GM10248 (cell line): ENCODE measurements around the gene COQ10B.

Source experiments
- CTCF ChIA-PET: fragments of 300-600 bp; sonication (Branson Sonifier 250); formaldehyde crosslinking; extraction: SDS; loops from one replicate; lab custom pipeline; 2021; ENCODE audit warnings: antibody characterized with exemption; lab: Yijun Ruan, JAX
- POLR2A ChIA-PET: fragments of 350-650 bp; sonication (Branson Sonifier 250); formaldehyde crosslinking; extraction: SDS; loops from one replicate; lab custom pipeline; 2020; ENCODE audit warnings: antibody characterized with exemption; lab: Yijun Ruan, JAX
- DNase-seq: peaks from one replicate; pipeline ENCODE4 v3.0.0; 2012; ENCODE audit errors: extremely low spot score
- TF ChIP-seq, protein P1 (sequence below): IDR thresholded peaks from 2 replicates; pipeline ENCODE4 v1.5.1; 2012; ENCODE audit warnings: mild to moderate bottlenecking, low read depth; ENCODE audit errors: extremely low read depth, missing control alignments, control extremely low read depth

The COQ10B gene

DNA sequence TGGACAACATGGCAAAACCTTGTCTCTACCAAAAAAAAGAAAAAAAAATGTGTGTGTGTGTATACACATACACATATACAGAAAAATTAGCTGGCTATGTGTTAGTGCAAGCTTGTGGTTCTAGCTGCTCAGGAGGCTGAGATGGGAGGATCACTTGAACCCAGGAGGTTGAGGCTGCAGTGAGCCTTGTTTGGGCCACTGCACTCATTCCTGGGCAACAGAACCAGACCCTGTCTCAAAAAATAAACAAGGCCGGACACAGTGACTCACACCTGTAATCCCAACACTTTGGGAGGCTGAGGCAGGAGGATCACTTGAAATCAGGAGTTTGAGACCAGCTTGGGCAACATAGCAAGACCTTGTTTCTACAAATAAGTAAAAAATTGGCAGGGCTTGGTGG is 2.1 kb downstream of the COQ10B start:
- ChIA-PET POLR2A (no interaction called here), CTCF (interaction anchor here (1.0 to 1.3 kb wide), 3 partner anchors 11 to 41 kb away, joined by 3 read pairs; no protein-coding TSS in a partner anchor)
- TF ChIP-seq, protein P1, sequence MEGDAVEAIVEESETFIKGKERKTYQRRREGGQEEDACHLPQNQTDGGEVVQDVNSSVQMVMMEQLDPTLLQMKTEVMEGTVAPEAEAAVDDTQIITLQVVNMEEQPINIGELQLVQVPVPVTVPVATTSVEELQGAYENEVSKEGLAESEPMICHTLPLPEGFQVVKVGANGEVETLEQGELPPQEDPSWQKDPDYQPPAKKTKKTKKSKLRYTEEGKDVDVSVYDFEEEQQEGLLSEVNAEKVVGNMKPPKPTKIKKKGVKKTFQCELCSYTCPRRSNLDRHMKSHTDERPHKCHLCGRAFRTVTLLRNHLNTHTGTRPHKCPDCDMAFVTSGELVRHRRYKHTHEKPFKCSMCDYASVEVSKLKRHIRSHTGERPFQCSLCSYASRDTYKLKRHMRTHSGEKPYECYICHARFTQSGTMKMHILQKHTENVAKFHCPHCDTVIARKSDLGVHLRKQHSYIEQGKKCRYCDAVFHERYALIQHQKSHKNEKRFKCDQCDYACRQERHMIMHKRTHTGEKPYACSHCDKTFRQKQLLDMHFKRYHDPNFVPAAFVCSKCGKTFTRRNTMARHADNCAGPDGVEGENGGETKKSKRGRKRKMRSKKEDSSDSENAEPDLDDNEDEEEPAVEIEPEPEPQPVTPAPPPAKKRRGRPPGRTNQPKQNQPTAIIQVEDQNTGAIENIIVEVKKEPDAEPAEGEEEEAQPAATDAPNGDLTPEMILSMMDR: no peak
- no peak for DNase-seq

- TF ChIP-seq, protein P1: no peak
- no peak for DNase-seq
- ChIA-PET POLR2A (no interaction called here), CTCF (interaction anchor here (1.4 to 2.1 kb wide), 3 partner anchors 8 to 15 kb away, joined by 3 to 6 read pairs (median 6); partner anchors contain the start of gene COQ10B)
These were observed 7.3 kb downstream of the COQ10B start for GRCh38 chr2:197460649-197461048.

- POLR2A ChIA-PET: no interaction called here
- CTCF ChIA-PET: interaction anchor here (1.4 to 2.1 kb wide), 2 partner anchors 8 to 15 kb away, joined by 3 to 6 read pairs; partner anchors contain the start of gene COQ10B
- TF ChIP-seq, protein P1: no peak
- DNase-seq: no peak
These were observed 7.7 kb downstream of the COQ10B start for GRCh38 chr2:197461057-197461456.

GRCh38 chr2:197464175-197464574 is 10.8 kb downstream of the COQ10B start:
- DNase-seq: no peak
- TF ChIP-seq, protein P1: no peak
- CTCF ChIA-PET: interaction anchor here (1.2 to 1.7 kb wide), 2 partner anchors 13 to 34 kb away, joined by 4 read pairs; no protein-coding TSS in a partner anchor
- POLR2A ChIA-PET: interaction anchor here (0.7 to 1.3 kb wide), 3 partner anchors 11 to 1288 kb away, joined by 3 to 9 read pairs (median 3); partner anchors contain the start of genes COQ10B and SF3B1

DNA sequence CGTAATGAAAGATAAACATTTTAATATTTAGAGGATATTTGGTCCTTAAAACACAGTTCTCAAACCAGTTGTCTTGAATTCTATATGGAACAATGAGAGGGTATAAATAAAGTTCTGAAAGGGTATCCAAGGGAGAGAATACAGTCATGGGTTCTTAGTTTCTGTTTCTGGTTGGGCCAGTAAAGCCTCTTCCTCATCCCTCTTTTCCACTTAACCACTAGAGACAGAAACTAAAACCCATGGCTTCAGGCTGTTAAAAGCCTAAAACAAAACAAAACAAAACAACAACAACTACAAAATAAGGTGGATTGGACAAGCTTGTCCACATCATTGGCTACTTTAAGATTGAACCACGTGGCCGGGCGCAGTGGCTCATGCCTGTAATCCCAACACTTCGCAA is 18.8 kb downstream of the COQ10B start:
- no peak for DNase-seq
- TF ChIP-seq, protein P1: no peak
- ChIA-PET CTCF (no interaction called here), POLR2A (no interaction called here)

- TF ChIP-seq, protein P1: no peak
- CTCF ChIA-PET: interaction anchor here (1.3 to 2.4 kb wide), 2 partner anchors 18 to 58 kb away, joined by 3 to 6 read pairs; no protein-coding TSS in a partner anchor
- POLR2A ChIA-PET: no interaction called here
- no peak for DNase-seq
These were observed 24.4 kb downstream of the COQ10B start for GRCh38 chr2:197477797-197478196.
